ENCODE measurements around the gene AP2S1.

Gene AP2S1

GRCh38 chr19:46838160-46838559, 12.5 kb downstream of the AP2S1 start:
- H3K27ac ChIP-seq: no peak overlapping the region
- TF ChIP-seq ZFX (IDR thresholded peaks at IDR 0.05; ENCODE audit: borderline replicate concordance) (no peak), CTCF (IDR thresholded peaks at IDR 0.05) (no peak)

- TF ChIP-seq CTCF (IDR thresholded peaks at IDR 0.05) (no peak), ZFX (IDR thresholded peaks at IDR 0.05; ENCODE audit: borderline replicate concordance) (no peak)
- no peak overlapping the region for H3K27ac ChIP-seq
Observed at GRCh38 chr19:46834984-46835383, 15.7 kb downstream of the AP2S1 start.

GRCh38 chr19:46834121-46834520, 16.5 kb downstream of the AP2S1 start:
- TF ChIP-seq CTCF (IDR thresholded peaks at IDR 0.05) (no peak), ZFX (IDR thresholded peaks at IDR 0.05; ENCODE audit: borderline replicate concordance) (no peak)
- H3K27ac ChIP-seq: no peak overlapping the region

GRCh38 chr19:46830864-46831263, 19.8 kb downstream of the AP2S1 start:
- TF ChIP-seq ZFX (IDR thresholded peaks at IDR 0.05; ENCODE audit: borderline replicate concordance) (no peak), CTCF (IDR thresholded peaks at IDR 0.05) (no peak)
- H3K27ac ChIP-seq: peak overlapping the region; percentile 48; the same call in 1 of the 2 replicates

GRCh38 chr19:46828484-46828883, 22.2 kb downstream of the AP2S1 start:
- H3K27ac ChIP-seq: no peak overlapping the region
- TF ChIP-seq CTCF (IDR thresholded peaks at IDR 0.05) (no peak), ZFX (IDR thresholded peaks at IDR 0.05; ENCODE audit: borderline replicate concordance) (no peak)

GRCh38 chr19:46825731-46826055, 25.0 kb downstream of the AP2S1 start:
- H3K27ac ChIP-seq: no peak overlapping the region

More at GRCh38 chr19:46825731-46826055, 25.0 kb downstream of the AP2S1 start:
- no peak for TF ChIP-seq ZFX (IDR thresholded peaks at IDR 0.05; ENCODE audit: borderline replicate concordance)
- no peak for TF ChIP-seq CTCF (IDR thresholded peaks at IDR 0.05)
